Tongue (tissue), 2 donors: ENCODE measurements around the gene SLC25A26. TPM values are rescaled to one million over a fixed set of nuclear protein-coding genes. Genes with fewer than 3 reads are reported as not detected.

ENCODE experiments used
- DNase-seq: peaks from one replicate; pipeline ENCODE4 v3.0.0-alpha.2; 2015
- total RNA-seq: library from RNA; depleted of rRNA; stranded (reverse); fragments of >200 nt; gene quantifications from one replicate; pipeline ENCODE4 v1.2.3, GENCODE V29; 2014

SLC25A26 gene
- total RNA-seq, 1 donor from 2014 or later, result 27.4 TPM

GRCh38 chr3:66397745-66398144, 176.9 kb downstream of the SLC25A26 start:
- no peak for DNase-seq

DNA sequence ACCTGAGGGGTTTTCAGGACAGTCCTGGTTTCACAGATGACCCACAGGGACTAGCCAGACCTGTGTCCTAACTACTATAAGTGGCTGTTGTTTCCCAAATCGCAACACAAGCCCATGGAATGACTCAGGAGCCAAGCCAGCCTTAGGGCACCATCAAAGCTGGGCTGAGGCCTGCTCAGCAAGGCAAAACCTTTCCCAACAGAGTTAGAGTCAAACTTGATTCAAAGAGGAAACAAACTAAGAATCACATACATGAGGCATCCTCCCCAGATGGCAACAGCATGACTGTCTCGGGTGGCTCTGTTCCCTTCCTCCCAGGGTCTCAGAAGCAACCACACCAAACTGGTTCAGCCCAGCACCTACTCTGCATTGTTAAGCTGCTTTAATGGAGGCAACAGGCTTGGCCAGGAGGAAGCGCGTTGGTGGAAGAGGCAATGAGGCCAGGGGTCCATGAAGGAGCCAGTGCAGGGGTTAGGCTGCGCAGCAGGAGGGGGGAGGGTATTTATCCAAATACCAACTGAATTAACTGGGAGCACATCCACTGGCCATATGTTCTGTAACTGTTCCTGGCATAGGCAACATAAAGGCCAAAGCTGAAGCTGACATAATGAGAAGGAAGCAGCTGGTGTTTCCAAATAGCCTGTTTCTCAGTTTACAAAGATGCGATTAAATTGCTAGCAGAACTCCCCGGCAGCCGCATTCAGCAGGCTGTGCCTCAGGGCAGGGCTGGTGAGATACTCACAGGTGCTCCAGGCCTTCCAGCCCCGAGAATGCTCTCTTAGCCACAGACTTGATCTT, 177.6 kb downstream of the SLC25A26 start:
- peak; percentile 92 for DNase-seq

DNA sequence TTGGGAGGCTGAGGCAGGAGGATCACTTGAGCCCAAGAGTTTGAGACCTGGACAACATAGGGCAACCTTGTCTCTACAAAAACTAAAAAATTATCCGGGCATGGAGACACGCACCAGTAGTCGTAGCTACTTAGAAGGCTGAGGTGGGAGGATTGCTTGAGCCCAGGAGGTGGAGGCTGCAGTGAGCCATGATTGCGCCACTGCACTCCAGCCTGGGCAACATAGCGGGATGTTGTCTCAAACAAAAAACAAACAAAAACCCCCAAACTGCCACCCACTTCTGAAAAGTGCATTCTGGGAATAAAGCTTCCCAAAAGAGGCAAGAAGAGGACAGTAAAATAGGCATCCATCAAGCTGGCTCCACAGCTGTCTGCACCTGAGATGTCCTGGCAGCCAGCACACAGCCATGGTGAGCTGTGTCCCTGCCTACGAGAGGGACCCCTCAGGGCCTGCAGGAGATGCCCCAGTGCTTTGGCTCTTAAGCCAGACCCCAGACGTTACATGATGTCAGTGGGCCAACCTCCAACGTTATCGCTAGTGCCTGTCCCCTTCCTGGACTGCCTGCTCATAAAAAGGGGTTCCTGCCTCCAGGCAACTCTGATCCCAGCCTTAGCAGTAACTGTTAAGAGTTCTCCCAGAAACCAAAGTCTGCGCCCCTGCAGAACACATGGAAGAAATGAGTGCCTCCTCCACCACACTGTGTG, 178.9 kb downstream of the SLC25A26 start:
- no peak for DNase-seq

- no peak for DNase-seq
Observed at GRCh38 chr3:66400411-66401156, 179.8 kb downstream of the SLC25A26 start.

DNA sequence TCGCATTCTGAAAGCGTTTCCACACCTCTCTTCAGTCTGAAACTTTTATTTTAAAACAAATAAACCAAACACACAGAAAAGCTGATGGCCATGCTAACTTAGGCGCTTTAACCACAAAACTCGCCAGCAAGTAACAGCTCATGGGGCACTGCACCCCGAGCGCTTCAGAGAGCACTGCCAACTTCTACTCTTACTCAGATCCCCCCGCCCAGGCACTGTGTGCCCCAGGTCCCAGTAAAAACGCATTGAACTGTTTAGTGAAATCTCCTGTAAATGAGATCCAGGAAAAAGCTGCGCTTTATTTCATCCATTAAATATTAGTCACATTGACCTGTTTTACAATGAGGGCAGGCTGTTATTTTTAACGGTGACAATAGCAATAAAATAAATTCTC, 180.4 kb downstream of the SLC25A26 start:
- DNase-seq, result no peak

- DNase-seq, result peak; percentile 56
Observed at GRCh38 chr3:66401675-66402491, 181.1 kb downstream of the SLC25A26 start.

- DNase-seq, result peak; percentile 48
Observed at GRCh38 chr3:66402596-66403290, 181.9 kb downstream of the SLC25A26 start.

- DNase-seq, result no peak
Observed at GRCh38 chr3:66403323-66403990, 182.7 kb downstream of the SLC25A26 start.

DNA sequence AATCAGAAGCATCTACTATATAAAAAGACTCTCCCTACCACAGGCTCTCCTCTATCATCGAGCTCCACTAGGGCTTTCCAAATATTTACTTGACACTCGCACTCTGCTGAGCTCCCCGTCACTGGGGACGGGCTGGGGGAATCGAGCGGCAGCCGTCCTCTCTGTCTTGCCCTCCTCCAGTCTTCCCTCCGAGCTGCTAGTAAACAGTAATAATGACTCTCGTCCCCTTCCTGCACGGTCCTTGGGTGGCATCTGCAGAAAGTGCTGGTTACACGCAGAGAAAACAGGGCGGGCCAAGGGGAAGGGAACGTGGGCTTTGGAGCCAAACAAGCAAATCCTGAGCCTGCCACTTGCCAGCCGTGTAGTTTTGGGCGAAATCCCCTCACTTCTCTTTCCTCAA, 183.4 kb downstream of the SLC25A26 start:
- no peak for DNase-seq

DNA sequence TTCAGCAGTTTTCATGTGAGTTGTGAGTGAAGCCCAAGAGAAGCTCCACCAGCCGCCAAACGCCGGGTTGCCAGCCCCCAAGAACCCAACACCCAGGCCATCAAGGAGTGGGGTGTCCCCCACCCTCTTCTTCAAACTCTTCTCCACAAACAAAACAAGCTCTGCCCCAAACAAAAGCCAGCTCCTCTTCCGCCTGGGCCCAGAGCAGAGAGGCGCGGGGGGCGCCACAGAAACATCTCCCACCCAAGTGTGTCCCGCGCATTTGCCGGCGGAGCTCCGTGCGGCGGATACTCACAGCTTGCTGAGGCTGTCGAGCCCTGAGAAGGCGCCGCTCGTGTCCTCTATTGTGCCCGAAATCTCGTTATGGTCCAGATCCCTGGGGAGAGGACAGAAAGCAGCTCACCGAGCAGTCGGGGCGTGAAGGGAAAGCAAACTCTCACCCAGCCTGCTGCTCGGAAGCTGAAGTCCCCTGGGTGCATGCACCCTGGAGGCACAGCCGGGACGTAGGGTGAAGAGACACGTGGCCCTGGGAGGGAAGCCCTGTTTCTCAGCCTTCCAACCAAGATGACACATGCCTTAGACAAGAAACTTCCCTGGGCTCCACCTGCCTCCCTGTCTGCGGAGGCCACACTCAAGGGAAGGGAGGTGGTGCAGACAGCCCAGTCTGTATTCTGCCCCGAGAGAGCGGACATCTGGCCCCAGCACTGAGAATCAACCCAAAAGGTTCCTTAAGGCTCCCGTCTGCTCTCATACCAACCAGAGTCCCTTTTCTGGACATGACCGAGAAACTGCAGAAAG, 184.3 kb downstream of the SLC25A26 start:
- DNase-seq, result no peak

- DNase-seq, result no peak
Observed at GRCh38 chr3:66405701-66406091, 184.9 kb downstream of the SLC25A26 start.

DNA sequence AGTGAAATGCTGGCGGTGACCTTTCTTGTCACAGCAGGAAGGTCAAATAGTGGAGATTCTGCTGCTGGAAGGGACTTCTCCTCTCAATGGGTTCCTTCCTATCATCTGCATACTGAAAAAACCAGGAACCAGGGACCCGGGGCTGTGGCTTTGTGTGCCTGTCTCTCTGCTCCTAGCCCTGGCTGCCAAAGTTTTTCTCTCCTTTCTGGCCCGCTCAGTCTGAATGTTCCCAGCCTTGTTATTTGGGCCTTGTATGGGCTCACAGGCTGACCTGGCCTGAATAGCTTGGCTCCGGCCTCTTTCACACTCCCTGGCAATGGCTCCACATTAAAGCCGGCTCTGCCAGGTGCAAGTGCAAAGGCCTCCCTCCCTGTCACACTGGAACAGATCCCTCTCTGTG, 185.4 kb downstream of the SLC25A26 start:
- no peak for DNase-seq

DNA sequence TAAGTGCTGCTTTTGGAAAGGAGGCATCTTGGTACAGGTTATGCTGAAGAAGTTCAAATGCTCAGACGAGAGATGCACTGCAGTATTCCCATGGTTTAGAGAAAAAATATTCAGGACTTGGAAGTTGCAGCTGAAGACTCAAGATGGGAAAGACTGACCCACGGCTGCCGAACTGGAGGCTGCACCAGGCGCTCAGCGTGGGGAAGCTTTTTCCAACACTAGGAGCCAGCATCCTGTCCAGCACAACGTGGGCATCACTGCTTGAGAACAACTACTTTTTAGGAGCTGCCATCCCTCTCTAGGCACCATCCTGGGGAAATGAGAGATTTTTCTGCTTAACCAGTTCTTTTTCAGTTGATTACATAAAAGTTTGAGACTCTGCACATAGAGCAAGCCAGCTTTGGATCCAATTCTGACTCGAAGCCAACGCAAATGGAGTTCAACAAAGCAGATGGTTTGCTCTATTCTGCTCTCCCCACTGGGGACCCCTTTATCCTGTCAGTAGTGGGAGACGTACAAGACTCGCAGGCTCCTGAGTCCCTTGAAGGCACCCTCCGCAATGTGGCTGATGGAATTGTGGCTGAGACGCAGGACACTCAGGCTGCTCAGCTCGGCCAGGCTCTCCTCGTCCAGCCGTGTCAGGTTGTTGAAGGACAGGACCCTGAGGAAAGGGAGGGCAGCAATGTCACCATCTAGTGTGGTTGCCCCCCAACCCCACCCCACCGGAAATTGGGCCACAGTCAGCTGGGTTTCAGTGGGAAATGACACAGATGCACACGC, 186.2 kb downstream of the SLC25A26 start:
- peak; percentile 66 for DNase-seq

GRCh38 chr3:66407611-66408218, 186.9 kb downstream of the SLC25A26 start:
- DNase-seq, result peak; percentile 77

DNA sequence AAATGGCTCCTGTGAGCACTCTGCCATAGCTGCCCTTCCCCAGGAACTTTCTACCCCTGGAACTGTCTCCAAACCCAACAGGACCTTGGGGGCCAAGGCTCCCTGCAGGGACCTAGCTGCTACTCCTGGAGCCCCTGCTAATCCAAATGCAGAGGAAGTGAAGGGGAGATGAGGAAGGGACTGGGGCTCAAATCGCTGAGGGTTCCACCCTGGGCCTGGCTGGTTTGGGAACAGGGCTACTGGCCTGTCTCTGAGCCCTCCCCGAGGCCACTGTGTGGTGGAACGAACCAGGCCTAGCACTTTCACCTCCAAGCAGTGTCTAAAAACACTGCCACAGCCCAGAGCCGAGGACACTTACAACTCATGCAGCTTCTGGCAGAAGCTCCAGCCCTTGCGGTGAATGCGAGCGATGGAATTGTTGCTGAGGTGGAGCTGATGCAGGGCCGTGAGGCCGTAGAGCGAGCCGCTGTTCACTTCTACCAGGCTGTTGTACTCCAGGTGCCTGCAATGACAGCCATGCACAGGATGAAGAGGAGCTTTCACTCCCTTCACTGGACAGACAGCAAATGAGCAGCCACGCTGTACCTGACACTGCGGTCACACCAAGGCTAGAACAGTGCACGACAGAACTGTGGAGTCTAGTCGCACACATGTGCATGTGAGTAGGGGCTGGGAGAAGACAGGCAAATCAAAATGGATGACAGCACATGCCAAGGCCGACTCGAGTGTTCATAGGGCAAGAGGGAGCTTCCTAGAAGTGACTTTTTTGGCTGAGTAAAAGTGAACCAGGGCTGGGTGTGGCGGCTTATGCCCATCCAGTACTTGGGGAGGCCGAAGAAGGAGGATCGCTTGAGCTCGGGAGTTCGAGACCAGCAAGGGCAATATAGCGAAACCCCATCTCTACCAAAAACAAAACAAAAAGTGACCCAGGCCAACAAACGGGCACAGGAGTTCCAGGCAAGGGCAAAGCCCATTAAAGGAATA, 189.3 kb downstream of the SLC25A26 start:
- no peak for DNase-seq

- DNase-seq, result no peak
Observed at GRCh38 chr3:66410976-66411375, 190.2 kb downstream of the SLC25A26 start.

DNA sequence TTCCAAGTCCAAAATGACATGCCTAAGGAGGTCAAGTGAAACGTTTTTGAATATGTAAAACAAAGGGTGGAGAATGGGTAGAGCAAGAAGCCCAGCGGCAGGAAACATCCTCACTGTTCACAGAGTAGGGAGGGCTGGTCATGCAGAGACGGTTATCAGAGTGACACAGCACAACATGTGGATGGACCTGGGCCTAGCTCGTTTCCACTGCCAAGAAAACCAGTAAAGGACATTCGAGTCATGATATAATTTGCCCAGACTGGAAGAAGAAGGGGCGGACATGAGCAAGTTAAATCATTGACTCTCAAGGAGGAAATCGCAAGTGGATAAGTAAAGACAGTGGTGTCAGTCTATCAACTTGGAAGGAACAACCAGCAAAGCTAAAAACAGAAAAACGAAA, 190.7 kb downstream of the SLC25A26 start:
- no peak for DNase-seq
